Measurements from ENCODE around the gene FMNL1.
A peak's percentile ranks its signal among the peaks of the same experiment; 100 is the strongest.

Gene FMNL1

DNA sequence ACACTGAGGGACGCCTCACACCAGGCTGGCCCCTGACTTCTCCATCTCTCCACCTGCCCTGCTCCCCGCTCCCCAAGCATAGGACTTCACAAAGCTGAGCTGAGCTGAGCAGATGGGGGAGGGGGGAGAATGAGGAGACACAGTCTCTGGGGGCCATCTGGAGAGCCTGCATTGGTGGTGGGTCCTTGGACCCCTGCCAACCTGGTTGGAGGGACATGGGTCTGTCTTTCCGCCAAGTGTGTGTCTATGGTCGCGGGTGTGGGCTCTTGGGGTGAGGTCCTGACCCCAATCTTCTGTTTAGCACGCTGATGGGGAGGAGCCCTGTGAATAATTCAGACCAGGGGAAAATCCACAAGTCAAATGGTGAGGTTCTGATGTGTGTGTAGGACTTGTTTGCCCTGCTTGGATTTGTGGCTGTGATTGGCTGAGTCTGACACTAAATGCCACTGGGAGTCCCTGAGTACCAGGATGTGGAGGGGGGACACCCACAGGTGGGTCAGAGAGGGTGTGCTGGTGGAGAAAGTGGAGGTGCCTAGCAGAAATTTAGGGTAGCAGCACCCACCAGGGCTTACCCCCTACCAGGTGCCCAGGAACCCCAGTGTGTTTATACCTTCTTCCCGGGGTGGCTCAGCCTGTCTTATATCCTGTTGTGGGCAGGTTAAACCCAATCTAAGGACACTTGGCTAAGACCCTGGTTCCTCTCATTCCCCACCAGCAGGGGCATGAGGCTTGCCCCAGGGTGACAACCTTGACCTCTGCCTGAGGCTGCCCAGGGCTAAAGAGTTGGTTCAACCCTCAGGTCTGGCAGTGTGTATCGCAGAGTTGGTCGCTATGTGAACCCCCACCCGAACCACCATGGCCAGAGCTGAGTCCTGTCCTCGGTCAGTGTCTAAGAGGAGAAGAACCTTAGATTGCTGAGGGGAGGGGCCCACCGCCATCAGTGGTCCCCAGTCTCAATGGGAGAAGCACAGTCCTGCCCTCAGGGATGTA is 2.1 kb downstream of the FMNL1 start:
- no peak for DNase-seq

DNA sequence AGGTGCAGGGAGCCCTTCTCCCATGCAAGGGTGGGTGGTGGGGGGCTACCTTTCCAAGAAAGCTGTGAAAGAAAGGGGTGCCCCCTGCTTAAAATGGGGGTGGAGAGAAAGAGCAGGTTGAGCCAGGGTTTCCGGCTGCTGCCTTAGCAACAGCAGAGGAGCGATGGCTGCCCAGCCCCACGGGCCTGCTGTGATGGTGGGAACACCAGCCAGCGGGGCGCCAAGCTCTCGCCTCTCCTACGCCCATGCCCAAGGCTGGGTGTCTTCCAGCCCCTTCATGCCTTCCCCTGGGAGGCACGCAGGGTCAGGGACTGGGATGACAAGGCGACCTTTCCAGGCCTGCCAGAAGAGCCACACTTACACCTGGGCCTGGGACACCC is 3.0 kb downstream of the FMNL1 start:
- no peak for DNase-seq

DNA sequence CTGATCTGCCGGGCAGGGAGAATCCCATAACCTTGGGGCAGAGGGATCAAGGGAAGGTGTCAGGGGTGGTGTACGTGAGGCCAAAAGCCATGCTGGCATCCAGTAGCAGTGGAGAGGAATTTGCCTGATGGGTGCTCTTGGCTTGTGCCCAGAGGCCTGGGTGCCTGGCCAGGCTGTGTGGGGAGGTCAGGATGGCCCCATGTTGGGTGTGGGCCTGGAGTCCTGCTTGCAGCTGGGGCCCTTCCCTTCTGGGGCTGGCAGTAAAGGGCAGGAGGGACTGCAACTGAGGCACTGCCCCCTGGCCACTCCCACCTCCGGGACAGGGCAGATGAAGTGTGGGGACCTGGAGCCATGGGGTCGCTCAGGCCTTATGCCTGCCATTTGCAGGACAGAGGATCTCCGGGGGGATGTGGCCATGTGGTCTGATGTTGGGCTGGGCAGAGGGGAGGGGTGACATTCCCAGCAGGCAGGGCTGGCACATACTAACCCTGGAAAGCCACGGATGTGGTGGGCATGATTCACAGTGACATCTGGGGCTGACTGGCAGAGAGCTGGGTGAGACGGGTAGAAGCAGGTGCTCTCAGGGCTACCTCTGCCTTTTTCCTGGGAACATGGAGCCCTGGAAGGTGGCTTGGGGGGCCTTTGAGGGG is 3.5 kb downstream of the FMNL1 start:
- no peak for DNase-seq

DNA sequence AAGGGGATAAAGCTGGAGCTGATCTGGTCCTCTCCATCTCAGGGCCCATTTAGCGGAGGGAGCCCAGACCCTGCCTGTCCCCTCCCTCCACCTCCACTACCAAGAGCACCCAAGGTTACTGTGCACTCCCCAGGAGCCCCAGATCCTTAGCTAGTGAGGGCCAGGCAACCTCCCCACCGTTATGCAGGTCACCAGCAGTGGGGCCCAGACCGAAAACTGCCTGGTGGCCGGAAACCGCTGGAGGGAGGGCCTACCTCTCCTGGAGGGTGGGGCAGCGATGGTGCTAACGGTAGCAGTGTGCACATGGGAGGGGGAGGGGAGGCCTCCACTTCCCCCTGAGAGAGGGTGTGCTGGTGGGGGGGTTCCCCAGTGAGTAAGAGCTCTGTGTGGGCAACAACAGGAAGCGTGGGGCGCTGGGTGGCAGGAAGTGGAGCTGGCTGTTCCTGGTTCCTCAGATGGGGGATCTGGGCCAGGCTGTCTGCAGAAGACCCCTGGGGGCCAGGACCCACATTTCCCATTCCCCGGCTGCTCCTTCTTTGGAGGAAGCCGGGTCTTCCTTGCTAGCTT is 4.4 kb downstream of the FMNL1 start:
- DNase-seq = peak; percentile 18

DNA sequence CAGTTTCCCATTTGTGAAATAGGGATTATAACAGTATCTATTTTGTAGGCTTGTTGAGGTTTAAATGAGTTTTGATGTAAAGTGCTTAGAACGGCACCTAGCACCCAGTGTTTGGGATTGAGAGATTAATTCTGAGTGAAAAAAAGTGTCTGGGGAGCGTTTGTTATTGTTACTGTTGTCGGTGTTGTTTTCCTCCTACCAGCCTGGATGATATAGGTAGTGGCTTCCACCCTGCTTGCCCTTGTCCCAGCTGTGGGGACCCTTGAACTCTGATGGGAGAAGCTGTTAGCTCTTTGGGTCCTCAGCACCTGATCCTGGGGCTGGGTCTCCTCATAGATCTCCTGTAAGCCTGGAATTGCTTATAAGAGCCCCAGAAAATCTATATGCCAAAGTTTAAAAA is 4.9 kb downstream of the FMNL1 start:
- DNase-seq = no peak

DNA sequence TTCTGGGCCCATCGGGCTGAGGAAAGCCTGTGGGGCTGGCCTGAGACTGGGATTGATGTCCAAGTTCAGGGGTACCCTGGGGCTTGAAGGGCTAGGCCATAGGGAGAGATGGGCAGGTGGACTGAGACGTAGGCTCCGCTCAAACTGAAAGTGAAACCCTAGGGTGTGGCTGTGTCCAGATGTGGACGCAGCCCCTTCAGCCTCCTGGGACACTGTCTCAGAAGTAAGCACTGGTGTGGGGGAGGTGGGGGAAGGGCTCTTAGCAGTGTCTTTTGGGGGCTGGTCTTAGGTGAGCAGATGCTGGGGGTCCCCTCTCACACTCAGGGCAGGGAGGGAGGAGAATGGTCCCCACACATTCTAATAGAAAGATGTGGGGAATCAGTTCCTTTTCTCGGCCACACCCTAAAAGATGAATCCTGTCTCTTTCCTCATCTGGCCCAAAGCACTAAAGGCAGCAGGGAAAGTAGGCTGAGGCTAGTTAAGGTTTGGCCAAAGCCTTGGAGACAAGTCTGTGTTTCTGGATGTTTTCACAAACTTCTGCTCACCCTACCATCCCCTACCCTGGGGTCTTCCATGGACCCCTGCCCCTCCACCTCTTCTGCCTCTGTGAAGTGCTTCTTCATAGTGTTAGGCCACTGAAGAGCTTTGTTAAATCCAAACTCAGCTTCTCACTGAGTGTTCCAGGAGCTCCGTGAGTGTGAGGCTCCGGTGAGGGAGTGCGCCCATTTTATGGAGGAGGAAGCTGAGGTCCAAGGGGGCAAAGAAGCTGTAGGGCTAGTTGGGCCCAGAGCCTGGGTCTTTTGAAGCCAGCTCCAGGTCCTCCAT is 5.6 kb downstream of the FMNL1 start:
- no peak for DNase-seq

DNA sequence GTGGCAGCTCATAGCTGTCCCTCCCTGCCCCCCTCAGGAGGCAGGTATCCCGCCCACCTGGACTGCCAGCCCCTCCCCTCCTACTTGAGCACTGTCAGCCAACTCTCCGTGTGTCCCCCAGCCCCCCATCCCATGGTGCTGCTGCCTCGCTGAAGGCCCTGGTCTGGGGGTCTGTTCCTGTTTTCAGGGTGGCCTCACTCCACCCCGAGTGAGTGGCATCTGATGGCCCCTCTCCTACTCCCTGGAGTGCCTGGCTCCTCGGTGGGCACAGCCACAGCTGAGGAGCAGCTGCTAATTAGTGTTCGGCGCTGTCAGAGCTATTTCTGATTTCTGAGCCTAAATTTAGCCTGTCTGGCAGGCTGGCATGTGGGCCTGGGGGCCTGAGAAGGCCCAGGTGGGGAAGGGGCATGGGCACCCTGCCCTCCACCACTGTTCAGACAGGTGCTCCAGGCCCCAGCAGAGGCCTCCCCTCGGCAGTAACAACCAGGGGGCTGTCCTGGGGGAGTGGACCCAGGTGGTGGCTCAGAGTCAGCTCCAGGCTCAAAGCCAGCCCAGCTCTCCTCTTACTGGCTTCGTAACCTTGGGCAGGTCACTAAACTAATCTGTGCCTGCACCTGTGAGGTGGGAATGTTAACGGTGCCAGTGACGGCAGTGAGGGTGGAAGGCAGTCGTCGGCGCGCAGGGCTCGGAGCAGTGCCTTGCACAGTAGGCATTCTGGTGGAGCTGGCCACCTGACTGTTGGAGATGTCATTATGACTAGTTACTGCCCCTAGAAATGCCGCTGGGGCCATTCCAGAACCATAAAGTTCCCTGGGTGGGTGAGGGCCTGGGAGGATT is 6.5 kb downstream of the FMNL1 start:
- no peak for DNase-seq

DNA sequence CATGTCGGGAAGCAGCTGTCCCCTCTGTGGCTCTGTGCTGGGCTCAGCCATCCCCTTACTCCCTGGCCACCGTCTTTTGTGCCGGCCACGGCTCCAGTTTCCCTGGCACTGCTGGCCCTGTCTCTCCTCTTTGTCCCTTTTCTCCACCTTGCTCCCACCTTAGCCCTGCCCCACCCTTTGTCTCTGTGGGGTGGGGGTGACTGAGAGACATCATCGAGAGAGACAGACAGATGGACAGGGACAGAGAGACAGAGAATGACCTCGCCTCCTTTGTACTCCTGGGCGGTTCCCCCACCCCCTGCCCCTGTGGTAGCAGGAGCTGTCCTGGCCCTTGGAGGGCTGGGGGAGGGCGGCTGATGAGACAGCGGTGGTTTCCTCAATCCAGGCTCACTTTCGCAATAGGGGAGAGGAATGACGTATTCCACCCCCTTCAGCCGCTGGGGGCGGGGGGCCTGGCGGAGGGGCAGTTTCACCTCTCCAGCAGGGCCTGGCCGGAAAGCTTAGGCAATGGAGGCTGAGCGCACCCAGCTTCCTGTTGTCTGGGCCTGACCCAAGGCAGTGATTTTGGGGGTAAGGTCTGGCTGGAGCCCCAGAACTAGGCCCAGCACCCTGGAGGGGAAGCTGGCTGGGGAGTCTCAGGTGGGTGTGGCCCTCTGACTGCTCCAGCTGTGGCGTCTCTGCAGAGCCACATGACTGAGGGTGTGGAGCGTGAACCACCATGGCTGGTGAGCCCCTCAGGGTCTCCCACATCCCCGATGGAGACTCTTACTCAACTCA is 7.3 kb downstream of the FMNL1 start:
- peak; percentile 44 for DNase-seq

DNA sequence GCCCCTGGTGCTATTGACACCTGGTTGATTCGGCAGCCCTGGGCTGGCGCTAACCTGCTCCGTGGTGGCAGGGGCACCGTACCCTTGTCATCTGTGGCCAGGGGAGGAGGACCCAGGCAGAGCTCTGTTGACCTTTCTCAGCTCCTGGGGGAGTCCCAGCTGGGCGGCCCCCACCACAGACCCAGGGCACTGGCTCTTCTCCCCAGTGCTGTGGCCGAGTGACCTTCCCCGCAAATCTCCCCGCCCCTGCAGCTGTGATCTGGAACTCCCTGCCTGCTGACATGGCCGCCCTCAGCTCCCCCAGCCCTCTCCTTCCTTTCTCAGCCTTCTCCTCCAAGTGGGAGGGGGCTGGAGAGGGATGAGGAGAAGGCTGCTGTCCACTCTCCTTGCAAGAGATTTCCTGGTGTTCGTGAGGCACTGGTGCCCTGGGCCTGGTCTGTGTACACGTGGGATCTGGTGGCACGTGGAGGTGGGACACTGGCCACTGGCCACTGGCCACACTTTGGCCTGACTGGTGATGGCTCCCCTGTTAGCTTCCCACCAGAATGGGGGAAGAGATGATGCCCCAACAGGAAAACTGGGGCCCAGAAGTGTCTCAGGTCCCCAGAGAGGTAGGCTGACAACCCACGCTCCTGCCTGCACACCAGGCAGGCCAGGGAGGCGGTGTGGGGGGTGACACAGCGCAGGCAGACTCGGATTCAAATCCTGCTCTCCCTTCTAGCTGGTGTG is 8.2 kb downstream of the FMNL1 start:
- no peak for DNase-seq

DNA sequence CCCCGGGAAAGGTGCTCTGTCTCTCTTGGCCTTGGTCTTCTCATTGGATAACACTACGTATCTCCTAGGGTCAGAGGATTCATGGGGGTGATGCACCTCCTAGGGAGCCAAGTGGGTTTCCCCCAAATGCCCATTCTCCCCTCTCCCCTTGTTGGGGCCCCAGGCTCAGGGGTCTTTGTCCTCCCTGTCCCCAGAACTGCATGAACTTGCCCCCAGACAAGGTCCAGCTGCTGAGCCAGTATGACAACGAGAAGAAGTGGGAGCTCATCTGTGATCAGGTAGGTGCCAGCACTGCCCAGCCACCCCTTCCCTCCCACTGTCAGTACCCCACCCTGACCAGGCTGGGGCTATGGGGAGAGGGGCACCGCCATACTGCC is 8.7 kb downstream of the FMNL1 start:
- DNase-seq = no peak

DNA sequence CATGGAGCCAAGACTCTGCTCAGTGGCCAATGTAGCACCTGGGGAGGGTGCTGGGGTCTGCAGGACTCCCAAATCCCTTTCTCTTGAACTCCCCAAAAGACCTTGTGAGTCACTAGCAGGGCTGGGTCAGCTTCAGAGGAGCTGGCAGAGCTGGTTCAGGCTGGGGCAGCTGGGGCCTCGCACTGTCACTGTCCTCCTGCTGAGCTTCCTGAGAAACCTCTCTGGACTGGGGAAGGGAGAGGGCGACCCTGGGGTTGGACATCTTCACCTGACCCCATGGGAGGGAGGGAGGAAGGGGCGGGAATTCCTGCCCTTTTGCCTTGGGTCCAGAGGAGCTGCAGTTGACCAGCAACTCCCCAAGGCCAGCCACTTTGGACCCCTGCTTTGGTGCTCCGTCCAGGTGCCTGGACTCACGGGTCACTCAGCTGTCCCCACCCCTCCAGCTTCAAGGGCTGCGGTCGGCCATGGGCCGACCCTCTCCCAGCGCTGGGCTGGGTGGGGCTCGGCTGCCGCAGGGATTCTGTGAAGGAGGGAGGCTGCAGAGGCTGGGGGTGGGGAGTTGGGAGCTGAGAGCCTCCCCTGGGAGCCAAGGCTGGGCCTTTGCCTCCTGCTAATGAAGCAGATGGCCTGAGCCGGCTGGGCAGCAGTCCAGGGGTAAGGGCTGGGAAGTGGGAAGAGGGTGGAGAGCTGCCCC is 9.2 kb downstream of the FMNL1 start:
- DNase-seq = no peak

DNA sequence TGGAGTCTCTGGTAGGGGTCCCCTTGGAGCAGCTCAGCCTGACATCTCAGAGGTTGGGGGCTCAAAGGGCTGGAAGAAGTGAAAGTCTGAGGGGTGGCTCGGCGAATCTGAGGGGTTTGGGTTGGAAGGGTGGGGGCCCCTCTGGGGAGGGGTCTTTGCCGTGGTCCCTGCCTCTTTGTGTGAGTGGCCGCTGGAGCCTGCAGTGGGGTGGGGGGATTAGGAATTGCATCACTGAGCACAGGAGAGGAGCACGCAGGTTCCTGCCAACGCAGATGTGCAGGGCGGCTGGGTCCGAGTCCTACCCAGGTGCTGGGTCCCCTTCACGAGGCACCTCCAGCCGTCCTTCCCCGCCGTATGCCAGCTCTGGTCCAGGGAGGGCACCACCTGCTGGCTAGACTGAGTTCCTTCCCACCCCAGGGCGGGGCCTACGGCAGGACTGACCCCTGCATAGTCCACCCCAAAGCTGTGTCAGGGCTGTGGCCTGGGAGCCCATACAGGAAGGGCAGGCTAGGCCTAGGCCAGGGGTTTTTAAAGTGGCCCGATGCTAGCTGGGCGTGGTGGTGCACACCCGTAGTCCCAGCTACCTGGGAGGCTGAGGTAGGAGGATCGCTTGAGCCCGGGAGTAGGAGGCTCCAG is 9.9 kb downstream of the FMNL1 start:
- DNase-seq = no peak

DNA sequence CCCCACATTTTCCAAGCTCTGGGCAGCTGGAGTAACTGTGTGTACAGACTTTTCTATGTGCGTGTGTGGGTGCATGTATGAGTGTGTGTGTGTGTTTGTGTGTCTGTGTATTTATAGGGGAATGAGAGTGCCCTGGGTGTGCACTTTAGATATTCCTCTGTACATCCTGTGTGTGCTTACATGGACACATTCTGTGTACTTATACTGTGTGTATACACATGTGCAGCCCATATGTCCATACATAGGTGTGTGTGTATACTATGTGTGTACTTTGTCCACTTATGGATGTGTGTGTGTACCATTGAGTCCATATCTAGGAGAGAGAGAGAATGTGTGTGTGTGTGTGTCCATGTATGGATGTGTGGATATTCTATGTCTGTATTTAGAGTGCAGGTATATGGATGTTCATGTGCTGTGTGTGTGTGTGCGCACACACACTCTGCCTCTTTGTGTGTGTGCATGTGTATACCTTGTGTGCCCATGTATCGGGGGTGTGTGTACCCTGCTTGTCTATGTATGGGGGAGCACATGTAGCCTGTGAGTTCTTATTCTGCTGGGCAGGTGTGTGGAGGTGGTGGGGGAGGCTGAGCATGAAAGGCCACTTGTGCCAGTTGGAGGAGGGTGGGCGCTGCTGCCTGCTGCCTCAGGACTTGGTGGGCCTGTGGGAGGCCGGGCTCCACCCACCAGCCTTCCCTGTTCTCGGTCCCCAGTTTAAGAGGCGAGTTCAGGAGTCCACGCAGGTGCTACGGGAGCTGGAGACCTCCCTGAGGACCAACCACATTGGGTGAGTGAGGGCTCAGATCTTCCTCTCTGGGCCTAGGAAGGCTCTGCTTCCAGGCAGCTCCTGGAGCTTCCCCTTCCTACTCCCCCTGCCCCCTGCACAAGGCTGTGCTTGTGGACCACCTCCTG is 11.1 kb downstream of the FMNL1 start:
- DNase-seq = no peak

DNA sequence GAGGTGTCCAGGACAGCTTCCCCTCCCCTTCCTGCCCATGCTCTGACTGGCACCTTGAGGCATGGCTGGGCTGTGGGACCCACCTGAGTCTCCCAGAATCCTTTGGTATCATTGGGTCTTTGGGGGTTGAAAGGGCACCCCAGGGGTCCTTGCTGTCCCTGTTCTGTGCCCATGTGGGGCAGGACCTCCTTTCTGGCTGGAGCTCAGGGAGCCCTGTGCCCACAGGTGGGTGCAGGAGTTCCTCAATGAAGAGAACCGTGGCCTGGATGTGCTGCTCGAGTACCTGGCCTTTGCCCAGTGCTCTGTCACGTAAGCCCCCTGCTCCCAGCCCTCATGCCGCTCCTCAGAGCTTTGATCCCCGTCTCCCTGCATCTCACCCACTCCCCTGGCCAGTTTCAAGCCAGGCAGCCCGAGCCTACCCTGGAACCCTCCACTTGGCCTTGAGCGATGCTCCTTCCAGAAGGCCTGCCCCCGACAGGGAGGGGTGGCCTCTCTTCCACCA is 11.8 kb downstream of the FMNL1 start:
- no peak for DNase-seq

DNA sequence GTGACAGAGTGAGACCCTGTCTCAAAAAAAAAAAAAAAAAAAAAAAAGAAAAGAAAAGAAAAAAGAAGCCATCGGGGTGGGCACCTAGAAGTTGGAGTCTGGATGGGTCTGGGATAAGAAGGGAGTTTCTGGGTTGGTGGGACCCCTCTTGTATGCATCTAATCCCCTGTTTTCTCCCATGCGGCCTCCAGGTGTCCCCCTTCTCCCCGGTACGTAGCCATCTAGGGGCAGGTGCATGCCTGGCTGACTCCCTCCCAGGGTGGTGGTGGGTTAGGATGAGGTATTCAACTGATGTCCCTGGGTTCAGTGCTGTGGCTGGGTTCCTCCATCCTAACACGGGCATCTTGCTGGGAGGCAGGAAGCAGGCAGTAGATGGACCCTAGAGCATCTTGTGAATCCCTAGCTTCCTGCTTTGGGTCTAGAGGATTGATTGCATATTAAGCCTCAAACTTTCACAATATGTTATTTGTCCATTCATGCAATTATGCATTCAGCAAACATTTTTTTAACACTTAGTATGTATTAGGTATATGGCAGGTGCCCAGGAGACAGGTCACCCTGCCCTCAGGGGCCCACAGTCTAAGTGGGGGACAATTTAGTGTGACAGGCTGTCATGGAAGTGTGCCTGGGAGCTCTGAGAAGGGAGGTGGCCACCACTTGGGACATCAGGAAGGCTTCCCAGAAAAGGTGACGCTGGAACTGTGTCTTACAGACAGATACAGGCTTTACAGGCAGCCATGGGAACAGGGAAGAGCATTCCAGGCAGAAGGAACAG is 13.1 kb downstream of the FMNL1 start:
- no peak for DNase-seq

DNA sequence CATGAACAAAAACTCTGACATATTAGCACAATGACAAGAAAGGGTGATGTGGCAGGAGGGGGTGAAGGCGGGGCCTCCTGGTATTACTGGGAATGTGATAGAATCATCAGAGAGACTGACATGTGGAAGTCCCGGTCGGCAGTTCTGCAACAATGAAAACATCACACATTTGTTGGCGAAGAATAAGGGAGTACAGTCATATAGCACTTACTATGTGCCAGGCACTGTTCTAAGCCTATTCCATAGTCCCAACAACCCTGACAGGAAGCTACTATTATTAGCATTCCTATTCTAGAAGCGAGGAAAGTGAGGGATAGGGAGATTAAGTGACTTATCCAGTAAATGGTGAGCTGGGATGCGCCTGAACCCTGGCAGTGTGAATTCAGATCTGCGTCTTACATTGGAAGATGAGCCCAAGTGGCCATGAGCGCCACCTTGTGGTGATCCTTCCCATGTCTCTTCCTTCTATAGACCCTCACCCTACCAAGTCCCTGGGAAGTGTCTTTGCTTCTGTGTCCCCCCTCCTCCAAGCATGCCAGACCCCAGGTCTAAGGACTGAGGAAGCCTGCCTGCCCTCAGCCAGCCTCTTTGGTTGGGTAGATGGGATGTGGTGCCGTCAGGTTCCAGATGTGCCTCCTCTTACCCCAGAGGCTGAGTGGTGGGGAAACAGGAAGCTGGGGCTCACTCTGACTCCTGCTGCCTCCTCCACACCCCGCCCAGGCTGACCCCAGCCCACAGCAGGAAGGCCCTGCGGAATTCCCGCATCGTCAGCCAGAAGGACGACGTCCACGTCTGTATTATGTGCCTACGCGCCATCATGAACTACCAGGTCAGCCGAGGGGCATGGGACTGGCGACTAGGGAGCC is 14.0 kb downstream of the FMNL1 start:
- peak; percentile 63 for DNase-seq
